Calu3 (cell line): ENCODE data around the gene MYL9. TPM values are rescaled to one million over a fixed set of nuclear protein-coding genes. Genes with fewer than 3 reads are reported as not detected.

Experiments used
- BruUV-seq: library from RNA; stranded (reverse); fragments of 400-500 nt; replicated peaks from 2 replicates; lab custom pipeline; 2021; lab: Mats Ljungman, UMichigan
- CTCF ChIA-PET: fragments of 300-600 bp; sonication (Branson Sonifier 250); formaldehyde crosslinking; loops from one replicate; lab custom pipeline; 2022; ENCODE audit warnings: antibody characterized with exemption; lab: Charles Lee
- DNase-seq: peaks from one replicate; pipeline ENCODE4 v3.0.0; 2022
- H3K27ac Mint-ChIP-seq: one replicate; pipeline ENCODE4 v1.8.0; 2022; ENCODE audit warnings: mixed read lengths; ENCODE audit not compliant: unreplicated experiment
- H3K27me3 Mint-ChIP-seq: one replicate; pipeline ENCODE4 v1.8.0; 2022; ENCODE audit warnings: mixed read lengths; ENCODE audit not compliant: unreplicated experiment
- H3K36me3 Mint-ChIP-seq: one replicate; pipeline ENCODE4 v1.8.0; 2022; ENCODE audit warnings: mild to moderate bottlenecking, moderate library complexity, mixed read lengths; ENCODE audit not compliant: insufficient read depth, unreplicated experiment
- H3K4me1 Mint-ChIP-seq: one replicate; pipeline ENCODE4 v1.8.0; 2022; ENCODE audit warnings: mild to moderate bottlenecking, low read depth, mixed read lengths; ENCODE audit not compliant: unreplicated experiment
- H3K4me3 Mint-ChIP-seq: one replicate; pipeline ENCODE4 v1.8.0; 2022; ENCODE audit warnings: mild to moderate bottlenecking, low read depth, moderate library complexity, mixed read lengths; ENCODE audit not compliant: unreplicated experiment
- H3K9me3 Mint-ChIP-seq: one replicate; pipeline ENCODE4 v1.8.0; 2022; ENCODE audit warnings: low read depth, mixed read lengths; ENCODE audit not compliant: unreplicated experiment
- intact Hi-C: fragments of 100-400 bp; cut with micrococcal nuclease; formaldehyde crosslinking; loops from one replicate; pipeline ENCODE4 v1.10.0; 2022; ENCODE audit not compliant: unreplicated experiment
- total RNA-seq: library from RNA; stranded (reverse); gene quantifications from 2 replicates; pipeline ENCODE4 v1.2.3, GENCODE V29; 2022
- TF ChIP-seq, protein P1 (sequence below): fragments of 200-600 bp; IDR thresholded peaks from one replicate; pipeline ENCODE4 v1.8.0; 2022; ENCODE audit warnings: antibody characterized with exemption; ENCODE audit not compliant: unreplicated experiment

MYL9 gene
- total RNA-seq, 1 experiment from 2014 or later: 10.3 TPM

DNA sequence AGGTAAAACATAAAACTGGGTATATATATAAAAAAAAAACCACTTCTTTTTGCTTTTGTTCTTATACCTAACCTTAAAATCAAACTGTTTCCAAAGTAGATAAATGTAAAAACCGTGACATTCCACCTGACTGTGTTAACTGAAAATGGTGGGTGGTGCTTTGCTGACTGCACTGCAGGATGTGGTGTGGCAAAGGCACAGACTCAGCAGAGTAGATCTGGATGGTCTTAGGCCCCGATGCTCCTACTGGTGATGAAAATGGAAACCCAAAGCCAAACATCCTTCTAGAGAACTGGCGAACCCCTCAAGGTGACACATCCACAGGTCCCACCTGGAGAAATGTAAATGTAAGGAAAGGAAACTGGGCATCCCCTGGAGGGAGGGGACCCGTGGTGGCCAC, 41.0 kb downstream of the MYL9 start:
- H3K27me3 Mint-ChIP-seq: no peaks in the 10 kb centered on the region
- peaks cover 8% of the 10 kb centered on the region for H3K4me1 Mint-ChIP-seq
- intact Hi-C loops: no loop called here
- CTCF ChIA-PET: no interaction called here
- DNase-seq: no peak
- no peak overlapping the region for H3K27ac Mint-ChIP-seq
- BruUV-seq: no TSS peak
- peaks cover 53% of the 10 kb centered on the region for H3K36me3 Mint-ChIP-seq
- no peaks in the 10 kb centered on the region for H3K9me3 Mint-ChIP-seq
- TF ChIP-seq, protein P1, sequence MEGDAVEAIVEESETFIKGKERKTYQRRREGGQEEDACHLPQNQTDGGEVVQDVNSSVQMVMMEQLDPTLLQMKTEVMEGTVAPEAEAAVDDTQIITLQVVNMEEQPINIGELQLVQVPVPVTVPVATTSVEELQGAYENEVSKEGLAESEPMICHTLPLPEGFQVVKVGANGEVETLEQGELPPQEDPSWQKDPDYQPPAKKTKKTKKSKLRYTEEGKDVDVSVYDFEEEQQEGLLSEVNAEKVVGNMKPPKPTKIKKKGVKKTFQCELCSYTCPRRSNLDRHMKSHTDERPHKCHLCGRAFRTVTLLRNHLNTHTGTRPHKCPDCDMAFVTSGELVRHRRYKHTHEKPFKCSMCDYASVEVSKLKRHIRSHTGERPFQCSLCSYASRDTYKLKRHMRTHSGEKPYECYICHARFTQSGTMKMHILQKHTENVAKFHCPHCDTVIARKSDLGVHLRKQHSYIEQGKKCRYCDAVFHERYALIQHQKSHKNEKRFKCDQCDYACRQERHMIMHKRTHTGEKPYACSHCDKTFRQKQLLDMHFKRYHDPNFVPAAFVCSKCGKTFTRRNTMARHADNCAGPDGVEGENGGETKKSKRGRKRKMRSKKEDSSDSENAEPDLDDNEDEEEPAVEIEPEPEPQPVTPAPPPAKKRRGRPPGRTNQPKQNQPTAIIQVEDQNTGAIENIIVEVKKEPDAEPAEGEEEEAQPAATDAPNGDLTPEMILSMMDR: no peak
- no peak overlapping the region for H3K4me3 Mint-ChIP-seq

DNA sequence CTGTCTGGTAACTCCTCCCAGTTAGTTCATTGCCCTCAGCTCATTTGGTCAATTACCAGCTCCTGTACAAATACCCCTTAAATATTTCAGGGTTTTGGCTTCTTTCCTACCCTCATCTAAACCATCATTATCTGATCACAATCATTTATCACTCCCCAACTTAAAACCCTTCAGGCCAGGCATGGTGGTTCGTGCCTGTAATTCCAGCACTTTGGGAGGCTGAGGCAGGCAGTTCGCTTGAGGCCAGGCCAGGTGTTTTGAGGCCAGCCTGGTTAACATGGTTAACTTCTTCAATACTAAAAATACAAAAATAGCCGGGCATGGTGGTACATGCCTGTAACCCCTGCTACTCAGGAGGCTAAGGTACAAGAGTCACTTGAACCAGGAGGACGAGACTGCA, 41.5 kb downstream of the MYL9 start:
- CTCF ChIA-PET: no interaction called here
- intact Hi-C loops: no loop called here
- DNase-seq: no peak
- H3K27me3 Mint-ChIP-seq: no peaks in the 10 kb centered on the region
- H3K27ac Mint-ChIP-seq: no peak overlapping the region
- BruUV-seq: no TSS peak
- TF ChIP-seq, protein P1: no peak
- no peaks in the 10 kb centered on the region for H3K9me3 Mint-ChIP-seq
- H3K4me1 Mint-ChIP-seq: peaks cover 8% of the 10 kb centered on the region
- no peak overlapping the region for H3K4me3 Mint-ChIP-seq
- H3K36me3 Mint-ChIP-seq: peaks cover 53% of the 10 kb centered on the region

DNA sequence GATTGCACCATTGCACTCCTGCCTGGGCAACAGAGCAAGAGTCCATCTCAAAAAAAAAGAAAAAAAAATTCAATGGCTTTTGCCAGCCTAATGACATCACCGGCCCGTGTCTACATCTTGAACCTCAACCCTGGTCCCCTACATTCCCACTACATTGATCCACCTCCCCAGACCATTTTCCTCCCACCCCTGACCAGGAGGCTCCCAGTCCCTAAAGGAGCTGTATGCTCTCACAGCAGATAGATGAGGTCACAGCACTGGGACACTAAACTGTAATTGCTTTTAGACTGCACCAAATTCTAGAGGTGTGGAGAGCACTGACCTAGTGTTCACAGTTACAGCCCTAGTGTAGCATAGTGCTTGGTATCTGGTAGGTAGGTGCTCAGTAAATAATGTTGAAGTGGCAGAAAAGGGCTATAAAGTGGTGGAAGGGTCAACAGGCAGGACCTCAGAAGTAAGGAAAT, 42.7 kb downstream of the MYL9 start:
- no peak for DNase-seq
- CTCF ChIA-PET: no interaction called here
- BruUV-seq: no TSS peak
- intact Hi-C loops: no loop called here
- Mint-ChIP-seq H3K9me3 (no peaks in the 10 kb centered on the region), H3K36me3 (peaks cover 51% of the 10 kb centered on the region), H3K27me3 (no peaks in the 10 kb centered on the region), H3K4me3 (no peak overlapping the region), H3K4me1 (peaks cover 8% of the 10 kb centered on the region), H3K27ac (no peak overlapping the region)
- TF ChIP-seq, protein P1: no peak

DNA sequence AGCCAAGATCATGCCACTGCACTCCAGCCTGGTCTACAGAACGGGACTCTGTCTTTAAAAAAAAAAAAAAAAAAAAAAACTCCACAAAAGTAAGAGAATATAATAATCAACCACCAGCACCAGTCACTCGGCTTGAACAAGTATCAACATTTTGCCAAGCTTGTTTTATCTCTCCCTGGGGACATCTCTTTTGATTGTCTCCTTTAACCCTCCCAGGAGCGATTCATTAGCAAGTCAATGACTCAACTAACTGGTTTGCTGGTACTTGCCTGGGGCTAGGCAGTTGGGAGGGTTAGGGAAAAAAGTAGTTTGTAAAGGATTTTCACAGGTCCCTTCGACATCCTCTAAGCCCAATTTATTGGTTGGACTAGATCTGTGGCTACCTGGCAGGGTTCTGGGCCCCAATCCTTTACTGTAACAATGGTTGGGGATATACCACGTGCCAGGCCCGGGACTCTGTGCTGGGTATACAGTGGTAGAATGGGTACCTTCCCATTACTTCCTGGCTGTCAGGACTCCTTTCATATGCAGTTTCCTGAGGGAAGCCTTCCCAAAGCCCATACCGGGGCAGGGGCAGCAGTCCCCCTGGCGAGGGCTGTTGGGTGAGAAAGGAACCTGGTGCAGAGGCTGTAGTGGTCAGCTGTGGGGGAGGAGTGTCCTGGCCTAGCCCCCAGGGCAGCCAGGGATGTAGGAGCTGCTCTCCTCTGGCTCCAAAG, 44.2 kb downstream of the MYL9 start:
- CTCF ChIA-PET: no interaction called here
- Mint-ChIP-seq H3K4me1 (no peaks in the 10 kb centered on the region), H3K36me3 (peaks cover 53% of the 10 kb centered on the region), H3K4me3 (no peak overlapping the region), H3K27me3 (no peaks in the 10 kb centered on the region), H3K27ac (no peak overlapping the region), H3K9me3 (no peaks in the 10 kb centered on the region)
- no TSS peak for BruUV-seq
- TF ChIP-seq, protein P1: no peak
- intact Hi-C loops: no loop called here
- no peak for DNase-seq
